Measurements from ENCODE around the gene PLEKHO2.
"Not testable (repeated sequence)": the region's sequence is repeated elsewhere in the genome, so short reads cannot be mapped to it uniquely, and the experiment has no call there.

Gene PLEKHO2

GRCh38 chr15:64841344-64842095 is at the start of gene PLEKHO2:
Gene PLEKHO2, plus strand, starts transcription at chr15:64841915. Its CDS starts 102 bp downstream, at chr15:64842017.
- peak within 1 kb of the TSS; percentile 96 for H3K4me3 ChIP-seq (ENCODE audit: low read length)
- TF ChIP-seq ZNF274 (IDR thresholded peaks at IDR 0.05; ENCODE audit: low read depth, low read length), result no peak

- no peak overlapping the region for H3K4me3 ChIP-seq (ENCODE audit: low read length)
- no peak for TF ChIP-seq ZNF274 (IDR thresholded peaks at IDR 0.05; ENCODE audit: low read depth, low read length)
These were observed 49.4 kb upstream of the PLEKHO2 start for GRCh38 chr15:64792282-64792681.

- H3K4me3 ChIP-seq (ENCODE audit: low read length), result not testable (repeated sequence)
These were observed 46.4 kb upstream of the PLEKHO2 start for GRCh38 chr15:64795299-64795698.

GRCh38 chr15:64795921-64796320 is 45.8 kb upstream of the PLEKHO2 start:
- H3K4me3 ChIP-seq (ENCODE audit: low read length), result not testable (repeated sequence)

GRCh38 chr15:64798905-64799304 is 42.8 kb upstream of the PLEKHO2 start:
- H3K4me3 ChIP-seq (ENCODE audit: low read length), result not testable (repeated sequence)

DNA sequence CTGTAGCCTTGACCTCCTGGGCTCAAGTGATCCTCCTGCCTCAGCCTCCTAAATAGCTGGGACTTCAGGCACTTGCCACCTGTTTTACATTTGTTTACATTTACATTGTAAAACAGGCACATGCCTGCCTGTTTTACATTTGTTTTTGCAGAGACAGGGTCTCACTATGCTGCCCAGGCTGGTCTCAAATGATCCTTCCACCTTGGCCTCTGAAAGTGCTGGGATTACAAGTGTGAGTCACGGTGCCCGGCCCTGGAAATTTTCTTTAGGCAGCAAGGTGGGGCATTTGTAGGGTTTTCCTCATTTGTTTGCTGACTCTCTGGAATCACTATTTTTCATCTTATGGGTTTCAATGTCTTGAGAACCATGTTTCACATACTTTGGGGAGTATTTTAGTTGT is 41.2 kb upstream of the PLEKHO2 start:
- no peak overlapping the region for H3K4me3 ChIP-seq (ENCODE audit: low read length)
- TF ChIP-seq ZNF274 (IDR thresholded peaks at IDR 0.05; ENCODE audit: low read depth, low read length), result no peak

- TF ChIP-seq ZNF274 (IDR thresholded peaks at IDR 0.05; ENCODE audit: low read depth, low read length), result no peak
- no peak overlapping the region for H3K4me3 ChIP-seq (ENCODE audit: low read length)
These were observed 38.2 kb upstream of the PLEKHO2 start for GRCh38 chr15:64803526-64803925.

GRCh38 chr15:64804619-64805018 is 37.1 kb upstream of the PLEKHO2 start:
- no peak for TF ChIP-seq ZNF274 (IDR thresholded peaks at IDR 0.05; ENCODE audit: low read depth, low read length)
- no peak overlapping the region for H3K4me3 ChIP-seq (ENCODE audit: low read length)

GRCh38 chr15:64806509-64806908 is 35.2 kb upstream of the PLEKHO2 start:
- no peak overlapping the region for H3K4me3 ChIP-seq (ENCODE audit: low read length)
- TF ChIP-seq ZNF274 (IDR thresholded peaks at IDR 0.05; ENCODE audit: low read depth, low read length), result no peak

- no peak overlapping the region for H3K4me3 ChIP-seq (ENCODE audit: low read length)
These were observed 34.5 kb upstream of the PLEKHO2 start for GRCh38 chr15:64807051-64807749.

GRCh38 chr15:64807751-64808222 is 33.9 kb upstream of the PLEKHO2 start:
- TF ChIP-seq ZNF274 (IDR thresholded peaks at IDR 0.05; ENCODE audit: low read depth, low read length), result no peak
- no peak overlapping the region for H3K4me3 ChIP-seq (ENCODE audit: low read length)

More at GRCh38 chr15:64807051-64807749, 34.5 kb upstream of the PLEKHO2 start:
- TF ChIP-seq ZNF274 (IDR thresholded peaks at IDR 0.05; ENCODE audit: low read depth, low read length), result no peak

- no peak overlapping the region for H3K4me3 ChIP-seq (ENCODE audit: low read length)
- TF ChIP-seq ZNF274 (IDR thresholded peaks at IDR 0.05; ENCODE audit: low read depth, low read length), result no peak
These were observed 32.8 kb upstream of the PLEKHO2 start for GRCh38 chr15:64808785-64809453.

DNA sequence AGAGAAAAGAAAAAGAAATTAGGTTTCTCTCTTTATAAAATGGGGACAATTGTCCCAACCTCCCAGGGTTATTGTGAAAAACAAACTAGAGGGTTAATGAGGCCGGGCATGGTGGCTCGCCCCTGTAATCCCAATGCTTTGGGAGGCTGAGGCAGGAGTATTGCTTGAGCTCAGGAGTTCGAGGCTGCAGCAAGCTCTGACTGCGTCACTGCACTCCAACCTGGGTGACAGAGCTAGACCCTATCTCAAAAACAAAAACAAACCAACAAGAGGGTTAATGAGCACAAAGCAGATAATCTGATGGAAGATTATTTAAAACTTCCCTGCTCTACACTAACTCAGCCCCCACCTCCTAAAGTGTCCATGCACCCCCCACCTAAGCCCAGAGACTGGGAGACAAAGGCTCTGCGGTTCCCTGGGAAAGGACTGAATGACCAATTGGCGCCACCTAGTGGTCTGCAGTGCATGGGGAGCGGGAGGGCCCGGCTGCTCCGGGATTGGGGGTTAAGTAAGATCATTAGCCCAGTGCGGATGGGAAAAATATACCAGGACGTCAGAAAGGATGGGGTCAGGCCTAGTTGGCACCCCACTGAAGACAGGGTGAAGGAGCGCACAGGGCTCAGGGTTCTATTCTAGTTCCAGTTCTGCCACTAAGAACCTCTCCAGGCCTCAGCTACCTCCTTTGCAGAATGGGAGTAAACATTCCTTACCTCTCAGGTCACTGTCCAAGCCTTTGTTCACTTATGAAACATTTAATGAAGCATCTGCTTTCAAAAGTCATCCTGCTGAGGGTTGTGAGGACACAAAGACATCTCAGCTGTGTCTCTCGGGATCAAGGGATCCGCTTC is 31.8 kb upstream of the PLEKHO2 start:
- no peak for TF ChIP-seq ZNF274 (IDR thresholded peaks at IDR 0.05; ENCODE audit: low read depth, low read length)
- no peak overlapping the region for H3K4me3 ChIP-seq (ENCODE audit: low read length)

All from GM08714 (cell line).